Lower leg skin (tissue), 4 donors: ENCODE results near the gene CYS1. TPM values are rescaled to one million over a fixed set of nuclear protein-coding genes. Genes with fewer than 3 reads are reported as not detected.

Experiments
- DNase-seq, 2 donors: peaks; one replicate each; pipeline ENCODE4 v3.0.0-alpha.2; 2019; ENCODE audit warnings: low spot score in 2 of 2
- H3K4me3 ChIP-seq: fragments of 200-600 bp; sonication (generic); 2 replicates; pipeline ENCODE4 v1.5.1; 2017; ENCODE audit warnings: mild to moderate bottlenecking, low read depth; ENCODE audit not compliant: poor library complexity, severe bottlenecking
- POLR2A ChIP-seq, 2 donors: fragments of 450-650 bp; IDR thresholded peaks; one replicate each; pipeline ENCODE4 v1.6.1; 2016 to 2017; ENCODE audit warnings: antibody characterized with exemption in 2 of 2, mild to moderate bottlenecking in 1 of 2, moderate library complexity in 1 of 2
- WGBS, 2 donors: methylation state at CpG; one replicate each; pipeline ENCODE4 v1.1.5; 2018; 5-methylcytosine and 5-hydroxymethylcytosine counted together
- intact Hi-C: fragments of 100-400 bp; cut with DNase I; formaldehyde crosslinking; loops from one replicate; pipeline ENCODE4 v1.15.0; 2023; ENCODE audit warnings: low total_unique reads
- total RNA-seq, 4 donors: library from RNA; depleted of rRNA; stranded (reverse); fragments of >200 nt; gene quantifications; one replicate each; pipeline ENCODE4 v1.1.0, GENCODE V29; 2016
- TF ChIP-seq, protein P1 (sequence below), 3 donors: fragments of 450-650 bp; IDR thresholded peaks; one replicate each; pipeline ENCODE4 v1.5.1; 2016; ENCODE audit warnings: antibody characterized with exemption in 3 of 3, mild to moderate bottlenecking in 3 of 3, moderate library complexity in 2 of 3

Gene CYS1
- total RNA-seq, 4 donors from 2014 or later, result 0.25 to 0.98 (median 0.62) TPM; not detected in 1

DNA sequence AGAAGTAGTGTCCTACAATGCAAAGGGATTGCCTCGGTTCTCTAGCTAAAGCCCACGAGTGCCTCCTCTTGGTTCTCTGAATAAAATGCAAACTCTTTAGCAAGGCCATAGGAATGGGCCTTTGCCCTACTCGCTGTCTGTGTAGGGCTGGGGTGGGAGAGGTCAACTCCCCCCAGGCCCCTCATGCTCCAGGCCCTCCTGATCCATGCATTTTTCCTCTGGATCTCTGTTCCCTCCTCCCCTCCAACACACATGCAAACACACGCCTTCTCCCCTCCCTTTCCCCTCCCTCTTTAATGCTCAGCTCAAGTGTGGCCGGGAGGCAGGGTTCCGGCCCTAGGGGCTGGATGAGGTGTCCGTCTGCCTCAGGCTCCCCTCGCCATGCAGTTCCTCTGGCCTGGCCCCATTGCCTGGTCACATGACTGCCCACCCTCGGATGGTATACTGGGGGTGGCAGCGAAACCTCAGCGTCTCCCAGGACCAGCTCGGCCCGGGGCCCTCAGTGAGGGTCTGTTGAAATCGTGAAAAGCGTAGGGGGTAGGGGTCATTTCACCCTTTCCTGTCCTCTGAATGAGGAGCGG lies 51.7 kb downstream of the CYS1 start:
- TF ChIP-seq POLR2A (IDR thresholded peaks at IDR 0.05), result no peak
- TF ChIP-seq, protein P1, sequence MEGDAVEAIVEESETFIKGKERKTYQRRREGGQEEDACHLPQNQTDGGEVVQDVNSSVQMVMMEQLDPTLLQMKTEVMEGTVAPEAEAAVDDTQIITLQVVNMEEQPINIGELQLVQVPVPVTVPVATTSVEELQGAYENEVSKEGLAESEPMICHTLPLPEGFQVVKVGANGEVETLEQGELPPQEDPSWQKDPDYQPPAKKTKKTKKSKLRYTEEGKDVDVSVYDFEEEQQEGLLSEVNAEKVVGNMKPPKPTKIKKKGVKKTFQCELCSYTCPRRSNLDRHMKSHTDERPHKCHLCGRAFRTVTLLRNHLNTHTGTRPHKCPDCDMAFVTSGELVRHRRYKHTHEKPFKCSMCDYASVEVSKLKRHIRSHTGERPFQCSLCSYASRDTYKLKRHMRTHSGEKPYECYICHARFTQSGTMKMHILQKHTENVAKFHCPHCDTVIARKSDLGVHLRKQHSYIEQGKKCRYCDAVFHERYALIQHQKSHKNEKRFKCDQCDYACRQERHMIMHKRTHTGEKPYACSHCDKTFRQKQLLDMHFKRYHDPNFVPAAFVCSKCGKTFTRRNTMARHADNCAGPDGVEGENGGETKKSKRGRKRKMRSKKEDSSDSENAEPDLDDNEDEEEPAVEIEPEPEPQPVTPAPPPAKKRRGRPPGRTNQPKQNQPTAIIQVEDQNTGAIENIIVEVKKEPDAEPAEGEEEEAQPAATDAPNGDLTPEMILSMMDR (IDR thresholded peaks at IDR 0.05), result no peak
- no peak overlapping the region for H3K4me3 ChIP-seq
- whole genome bisulfite sequencing, 2 donors, result 73 to 74% methylated on average over 16 of the region's 16 CpGs
- no peak for DNase-seq
- intact Hi-C loops, result no loop called here

DNA sequence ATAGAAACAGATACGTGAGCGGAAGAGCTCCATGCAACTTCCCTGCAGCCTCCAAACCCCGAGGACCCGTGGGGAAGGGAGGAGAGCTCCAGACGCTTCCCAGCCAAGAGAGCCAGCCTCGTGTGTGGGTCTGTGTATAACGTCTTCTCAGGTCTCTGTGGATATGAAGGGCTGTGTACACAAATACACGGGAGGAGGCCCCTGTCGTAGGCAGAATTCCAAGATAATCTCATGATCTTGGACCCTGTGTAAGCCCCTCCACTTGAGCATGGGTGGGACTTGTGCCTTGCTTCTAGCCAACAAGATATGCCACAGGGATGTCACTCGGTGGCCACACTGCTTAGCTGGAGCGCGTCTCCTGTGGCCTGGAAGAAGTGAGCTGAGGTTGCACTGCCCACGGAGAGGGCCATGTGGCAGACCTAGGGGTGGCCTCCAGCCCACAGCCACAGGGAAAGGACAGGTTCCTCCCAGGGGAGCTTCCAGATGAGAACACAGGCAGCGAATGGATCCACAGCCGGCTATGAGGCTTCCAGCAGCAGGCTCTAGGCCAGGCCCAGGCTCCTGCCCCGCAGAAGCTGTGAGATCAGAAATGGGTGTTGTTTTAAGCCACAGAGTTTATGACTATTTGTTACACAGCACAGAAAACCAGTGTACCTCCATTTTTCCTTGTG lies 52.4 kb downstream of the CYS1 start:
- no peak for DNase-seq
- 74 to 85% methylated on average over 16 of the region's 16 CpGs for WGBS, 2 donors
- H3K4me3 ChIP-seq, result no peak overlapping the region
- TF ChIP-seq POLR2A (IDR thresholded peaks at IDR 0.05), result no peak
- TF ChIP-seq, protein P1 (IDR thresholded peaks at IDR 0.05), result no peak
- intact Hi-C loops, result no loop called here

DNA sequence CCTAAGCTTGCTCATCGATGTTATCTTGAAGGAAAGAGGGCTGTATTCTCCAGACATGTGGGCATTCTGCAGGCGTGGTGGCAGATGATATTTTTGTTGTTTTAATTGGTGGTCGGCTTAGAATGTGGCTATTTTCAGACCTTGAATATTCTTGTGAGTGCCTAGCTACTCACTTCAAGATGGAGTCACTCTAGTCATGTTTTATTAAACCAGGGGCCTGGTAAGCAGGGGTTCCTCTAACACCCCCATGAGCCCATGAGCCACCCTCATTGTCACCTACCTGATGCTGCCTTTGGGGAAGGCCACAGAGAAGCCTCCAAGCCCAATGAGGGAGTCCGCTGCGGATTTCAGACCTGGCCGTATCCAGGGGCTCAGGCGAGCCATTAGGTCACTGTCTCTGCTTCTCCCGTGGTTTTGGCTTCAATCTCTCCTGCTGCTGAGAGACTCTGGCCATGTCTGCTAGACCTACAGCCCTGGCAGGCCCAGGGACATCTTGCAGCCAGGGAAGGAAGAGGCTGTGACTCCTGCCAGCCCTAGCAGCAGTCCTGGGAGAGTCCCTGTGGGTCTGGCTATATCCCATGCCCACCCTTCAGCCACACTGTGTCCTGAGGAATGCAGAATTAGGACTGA lies 53.2 kb downstream of the CYS1 start:
- intact Hi-C loops, result no loop called here
- 79 to 87% methylated on average over 8 of the region's 8 CpGs for WGBS, 2 donors
- no peak for DNase-seq
- TF ChIP-seq POLR2A (IDR thresholded peaks at IDR 0.05), result no peak
- TF ChIP-seq, protein P1 (IDR thresholded peaks at IDR 0.05), result no peak
- no peak overlapping the region for H3K4me3 ChIP-seq

DNA sequence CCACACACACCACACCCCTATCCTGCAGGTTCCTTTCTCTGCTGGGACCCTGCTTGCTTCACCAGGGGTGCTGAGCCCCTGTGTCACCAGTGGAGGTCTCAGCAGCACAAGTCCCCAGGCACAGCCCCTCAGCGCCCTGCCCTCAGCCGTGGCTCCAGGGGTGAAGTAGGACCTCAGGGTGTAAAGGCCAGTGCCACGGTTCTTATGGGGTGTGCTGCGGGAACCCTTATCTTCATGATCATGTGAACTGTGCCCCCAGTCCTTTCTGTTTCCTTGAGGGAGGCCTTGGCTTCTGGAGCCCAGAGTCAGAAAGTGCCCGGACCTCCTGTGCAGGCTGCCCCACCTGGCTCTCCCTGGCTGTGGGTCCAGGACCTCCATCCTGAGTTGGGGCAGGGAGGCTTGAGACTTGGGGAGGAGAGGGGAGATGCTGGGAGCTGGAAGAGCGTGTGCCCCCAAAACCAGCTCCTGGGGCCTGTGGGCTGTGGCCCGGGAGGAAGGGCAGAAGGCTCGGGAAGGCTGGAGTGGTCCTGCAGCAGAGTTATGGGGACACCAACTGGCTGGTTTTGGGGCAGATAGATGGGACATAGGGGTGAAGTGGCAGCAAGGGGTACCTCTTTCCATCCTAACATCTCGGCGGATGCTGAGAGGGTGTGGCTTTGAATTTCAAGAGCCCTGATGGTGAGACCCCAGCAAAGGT lies 57.1 kb downstream of the CYS1 start:
- no peak overlapping the region for H3K4me3 ChIP-seq
- intact Hi-C loops, result no loop called here
- TF ChIP-seq, protein P1 (IDR thresholded peaks at IDR 0.05), result no peak
- TF ChIP-seq POLR2A (IDR thresholded peaks at IDR 0.05), result no peak
- 89 to 96% methylated on average over 10 of the region's 10 CpGs for WGBS, 2 donors
- no peak for DNase-seq

DNA sequence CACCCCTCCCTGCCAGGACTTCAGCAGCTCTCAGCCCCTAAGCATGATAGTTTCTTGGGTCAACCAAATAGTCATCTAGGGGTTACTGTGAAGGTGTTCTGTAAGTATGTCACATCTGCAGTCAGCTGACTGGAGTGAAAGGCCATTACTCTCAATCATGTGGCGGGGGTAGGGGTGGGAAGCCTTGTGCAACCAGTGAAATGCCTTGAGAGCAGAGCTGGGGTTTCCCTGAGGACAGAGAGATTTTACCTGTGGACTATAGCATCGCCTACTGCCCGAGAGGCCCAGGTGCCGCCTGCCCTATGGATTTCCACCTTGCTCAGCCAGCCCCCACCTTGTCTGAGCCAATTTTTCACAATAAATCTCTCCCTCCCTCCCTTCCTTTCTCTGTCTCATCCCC lies 57.8 kb downstream of the CYS1 start:
- intact Hi-C loops, result no loop called here
- no peak for DNase-seq
- WGBS, 2 donors, result 92 to 94% methylated on average over 4 of the region's 4 CpGs
- no peak overlapping the region for H3K4me3 ChIP-seq
- TF ChIP-seq, protein P1 (IDR thresholded peaks at IDR 0.05), result no peak
- TF ChIP-seq POLR2A (IDR thresholded peaks at IDR 0.05), result no peak
